CD14-positive monocyte (primary cell): ENCODE measurements around the gene PLCH1. TPM values are rescaled to one million over a fixed set of nuclear protein-coding genes. Genes with fewer than 3 reads are reported as not detected.

Experiments
- DNase-seq, 3 donors: peaks; one replicate each; pipeline ENCODE4 v3.0.0-alpha.2; 2011 to 2022
- H2AFZ ChIP-seq: 2 replicates; pipeline ENCODE4 v1.6.0; 2012; ENCODE audit warnings: mild to moderate bottlenecking, low read depth, low read length, inconsistent platforms; ENCODE audit not compliant: insufficient read depth, poor library complexity, severe bottlenecking
- H3K27ac ChIP-seq, 2 donors: 1 replicate in 1 of 2; 2 replicates in 1 of 2; pipeline ENCODE4 v1.5.1; 2012 to 2013; ENCODE audit warnings: low read length in 2 of 2, control low read depth in 1 of 2, inconsistent platforms in 1 of 2, low read depth in 1 of 2, mild to moderate bottlenecking in 1 of 2
- H3K27me3 ChIP-seq, 2 donors: one replicate each; pipeline versions ENCODE4 v1.6.0 to v1.6.1; 2011 to 2013; ENCODE audit warnings: low read length in 2 of 2; ENCODE audit not compliant: control insufficient read depth in 2 of 2, insufficient read depth in 2 of 2
- H3K36me3 ChIP-seq, 2 donors: replicated peaks in 1 of 2; 1 replicate in 1 of 2; 2 replicates in 1 of 2; pipeline versions ENCODE4 v1.5.1 to v1.6.1; 2012 to 2013; ENCODE audit warnings: low read length in 2 of 2, control low read depth in 1 of 2, inconsistent platforms in 1 of 2, mild to moderate bottlenecking in 1 of 2; ENCODE audit not compliant: insufficient read depth in 2 of 2, control insufficient read depth in 1 of 2
- H3K4me1 ChIP-seq, 2 donors: 1 replicate in 1 of 2; 2 replicates in 1 of 2; pipeline versions ENCODE4 v1.5.1 to v1.6.1; 2012 to 2013; ENCODE audit warnings: low read length in 2 of 2, control low read depth in 1 of 2, inconsistent platforms in 1 of 2, mild to moderate bottlenecking in 1 of 2, moderate library complexity in 1 of 2; ENCODE audit not compliant: insufficient read depth in 2 of 2, control insufficient read depth in 1 of 2
- H3K4me2 ChIP-seq: replicated peaks from 2 replicates; pipeline ENCODE3; 2012; ENCODE audit warnings: low read length, moderate library complexity, mild to moderate bottlenecking; ENCODE audit not compliant: poor library complexity, severe bottlenecking; ENCODE audit errors: extremely low read depth
- H3K4me3 ChIP-seq, 3 experiments: fragments of 200-600 bp in 1 of 3; sonication (generic) in 1 of 3; replicated peaks in 1 of 3; 1 replicate in 2 of 3; 2 replicates in 1 of 3; pipeline ENCODE4 v1.5.1; 2011 to 2013; ENCODE audit warnings: low read length in 3 of 3, mild to moderate bottlenecking in 3 of 3, control low read depth in 2 of 3, low read depth in 2 of 3, inconsistent platforms in 1 of 3, moderate library complexity in 1 of 3
- H3K79me2 ChIP-seq: 2 replicates; pipeline ENCODE4 v1.6.0; 2012; ENCODE audit warnings: mild to moderate bottlenecking, control low read depth, inconsistent platforms, low read length, moderate library complexity; ENCODE audit not compliant: insufficient read depth
- H3K9ac ChIP-seq: 2 replicates; pipeline ENCODE4 v1.6.0; 2017; ENCODE audit warnings: low read length, mild to moderate bottlenecking; ENCODE audit not compliant: insufficient read depth, poor library complexity, severe bottlenecking
- H3K9me3 ChIP-seq, 2 donors: replicated peaks in 1 of 2; 1 replicate in 1 of 2; 2 replicates in 1 of 2; pipeline versions ENCODE4 v1.5.1 to v1.6.1; 2012 to 2013; ENCODE audit warnings: low read length in 2 of 2, control low read depth in 1 of 2; ENCODE audit not compliant: control insufficient read depth in 1 of 2, insufficient read depth in 1 of 2
- H4K20me1 ChIP-seq: 2 replicates; pipeline ENCODE4 v1.6.0; 2012; ENCODE audit warnings: mild to moderate bottlenecking, low read length, control low read depth, moderate library complexity; ENCODE audit not compliant: insufficient read depth
- H3K27ac Mint-ChIP-seq, 7 donors: one replicate each; pipeline ENCODE4 v1.8.0; 2020; ENCODE audit warnings: mild to moderate bottlenecking in 7 of 7, mixed read lengths in 7 of 7, moderate library complexity in 6 of 7, inconsistent platforms in 2 of 7
- H3K27me3 Mint-ChIP-seq, 3 donors: one replicate each; pipeline ENCODE4 v1.8.0; 2021 to 2022; ENCODE audit warnings: low read depth in 3 of 3, mild to moderate bottlenecking in 3 of 3, mixed read lengths in 3 of 3, moderate library complexity in 3 of 3, inconsistent platforms in 1 of 3
- H3K36me3 Mint-ChIP-seq, 2 donors: one replicate each; pipeline ENCODE4 v1.8.0; 2020; ENCODE audit warnings: mixed read lengths in 2 of 2, inconsistent platforms in 1 of 2, mild to moderate bottlenecking in 1 of 2
- H3K4me1 Mint-ChIP-seq: one replicate; pipeline ENCODE4 v1.8.0; 2020; ENCODE audit warnings: mild to moderate bottlenecking, mixed read lengths
- H3K4me3 Mint-ChIP-seq, 2 donors: one replicate each; pipeline ENCODE4 v1.8.0; 2020; ENCODE audit warnings: mild to moderate bottlenecking in 2 of 2, mixed read lengths in 2 of 2, moderate library complexity in 1 of 2
- H3K9me3 Mint-ChIP-seq, 7 donors: one replicate each; pipeline ENCODE4 v1.8.0; 2020 to 2022; ENCODE audit warnings: mixed read lengths in 7 of 7, mild to moderate bottlenecking in 6 of 7, moderate library complexity in 6 of 7, inconsistent platforms in 2 of 7
- WGBS: methylation state at CpG from one replicate; pipeline ENCODE4 v1.1.5; 2013; ENCODE audit warnings: missing lambda C conversion rate; ENCODE audit not compliant: insufficient coverage; 5-methylcytosine and 5-hydroxymethylcytosine counted together
- intact Hi-C, 2 donors: fragments of 100-400 bp; cut with micrococcal nuclease; formaldehyde crosslinking; loops; one replicate each; pipeline versions ENCODE4 v1.15.0 to v1.15.1; 2023
- polyA plus RNA-seq, 3 donors: library from polyadenylated mRNA; depleted of rRNA in 1 of 3; unstranded in 2 of 3; stranded (reverse) in 1 of 3; fragments of 300-500 nt in 2 of 3; fragments of >200 nt in 1 of 3; fragmentation: Illumina TruSeq in 2 of 3; gene quantifications; 1 replicate in 2 of 3; 2 replicates in 1 of 3; pipeline ENCODE4 v1.2.3, GENCODE V29; 2012 to 2021
- TF ChIP-seq, protein P1 (sequence below): fragments of 200-600 bp; IDR thresholded peaks from one replicate; pipeline ENCODE4 v1.8.0; 2022; ENCODE audit warnings: antibody characterized with exemption, mild to moderate bottlenecking

The PLCH1 gene
- polyA plus RNA-seq, 3 donors, result not detected

DNA sequence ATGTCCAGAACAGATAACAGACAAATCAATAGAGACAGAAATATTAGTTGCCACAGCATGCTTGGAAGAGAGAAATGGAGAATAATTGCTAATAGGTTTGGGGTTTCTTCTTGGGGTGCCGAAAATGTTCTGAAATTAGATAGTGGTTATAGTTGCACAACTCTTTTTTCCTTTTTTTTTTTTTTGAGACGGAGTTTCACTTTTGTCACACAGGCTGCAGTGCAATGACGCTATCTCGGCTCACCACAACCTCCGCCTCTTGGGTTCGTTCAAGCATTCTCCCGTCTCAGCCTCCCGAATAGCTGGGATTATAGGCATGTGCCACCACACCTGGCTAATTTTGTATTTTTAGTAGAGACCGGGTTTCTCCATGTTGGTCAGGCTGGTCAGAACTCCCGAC lies 163.3 kb downstream of the PLCH1 start:
- Histone ChIP-seq H3K27ac (no peak overlapping the region), H3K79me2 (no peaks in the 10 kb centered on the region), H3K36me3 (no peaks in the 10 kb centered on the region), H3K27me3 (no peaks in the 10 kb centered on the region), H3K4me2 (peak overlapping the region; percentile 54), H4K20me1 (no peaks in the 10 kb centered on the region), H2AFZ (peak overlapping the region; percentile 27), H3K4me3 (peak overlapping the region in 2 of 3 experiments; percentile 9 to 53), H3K9me3 (no peaks in the 10 kb centered on the region), H3K4me1 (peaks cover 0 to 5% of the 10 kb centered on the region in 2 donors), H3K9ac (no peak overlapping the region)
- 7% methylated on average over 3 of the region's 10 CpGs for WGBS
- TF ChIP-seq, protein P1, sequence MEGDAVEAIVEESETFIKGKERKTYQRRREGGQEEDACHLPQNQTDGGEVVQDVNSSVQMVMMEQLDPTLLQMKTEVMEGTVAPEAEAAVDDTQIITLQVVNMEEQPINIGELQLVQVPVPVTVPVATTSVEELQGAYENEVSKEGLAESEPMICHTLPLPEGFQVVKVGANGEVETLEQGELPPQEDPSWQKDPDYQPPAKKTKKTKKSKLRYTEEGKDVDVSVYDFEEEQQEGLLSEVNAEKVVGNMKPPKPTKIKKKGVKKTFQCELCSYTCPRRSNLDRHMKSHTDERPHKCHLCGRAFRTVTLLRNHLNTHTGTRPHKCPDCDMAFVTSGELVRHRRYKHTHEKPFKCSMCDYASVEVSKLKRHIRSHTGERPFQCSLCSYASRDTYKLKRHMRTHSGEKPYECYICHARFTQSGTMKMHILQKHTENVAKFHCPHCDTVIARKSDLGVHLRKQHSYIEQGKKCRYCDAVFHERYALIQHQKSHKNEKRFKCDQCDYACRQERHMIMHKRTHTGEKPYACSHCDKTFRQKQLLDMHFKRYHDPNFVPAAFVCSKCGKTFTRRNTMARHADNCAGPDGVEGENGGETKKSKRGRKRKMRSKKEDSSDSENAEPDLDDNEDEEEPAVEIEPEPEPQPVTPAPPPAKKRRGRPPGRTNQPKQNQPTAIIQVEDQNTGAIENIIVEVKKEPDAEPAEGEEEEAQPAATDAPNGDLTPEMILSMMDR, result no peak
- Mint-ChIP-seq H3K9me3 (no peaks in the 10 kb centered on the region), H3K4me3 (peak overlapping the region; percentile 72 to 87), H3K27me3 (peaks cover 0 to 3% (median 2%) of the 10 kb centered on the region in 3 donors), H3K27ac (peak overlapping the region in 2 of 7 donors; percentile 3 to 78), H3K36me3 (no peaks in the 10 kb centered on the region), H3K4me1 (peaks cover 7% of the 10 kb centered on the region)
- intact Hi-C loops, result no loop called here
- DNase-seq, result peak; percentile 3 to 20 (median 13)

DNA sequence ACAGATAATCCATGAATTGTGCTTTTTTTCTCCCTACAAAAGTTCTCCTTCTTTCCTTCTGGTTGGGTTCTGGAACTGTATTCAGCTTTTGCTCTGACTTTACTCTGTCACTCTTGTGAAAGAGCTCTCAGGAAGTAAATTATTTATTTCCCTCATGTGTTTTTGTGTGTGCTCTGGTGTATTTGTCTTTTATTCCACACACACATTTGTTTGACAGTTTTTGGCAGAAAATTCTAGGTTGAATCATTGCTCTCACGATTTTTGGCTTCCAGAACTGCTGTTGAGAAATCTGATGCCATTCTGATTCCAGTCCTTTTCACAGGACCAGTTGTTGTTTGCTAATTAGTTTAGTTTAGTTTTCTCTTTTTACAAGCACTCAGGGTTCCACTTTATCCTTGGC lies 172.8 kb downstream of the PLCH1 start:
- H3K4me1 Mint-ChIP-seq, result peaks cover 3% of the 10 kb centered on the region
- H2AFZ ChIP-seq, result no peak overlapping the region

More for the DNA sequence above, 172.8 kb downstream of the PLCH1 start:
- Mint-ChIP-seq H3K9me3 (peaks cover 0 to 6% (median 0%) of the 10 kb centered on the region in 7 donors), H3K36me3 (no peaks in the 10 kb centered on the region), H3K27me3 (peaks cover 2 to 3% (median 3%) of the 10 kb centered on the region in 3 donors), H3K4me3 (no peak overlapping the region), H3K27ac (no peak overlapping the region)
- H3K4me2 ChIP-seq, result no peak overlapping the region
- no CpG with 5 or more reads among the region's 1 CpG for WGBS
- no peak overlapping the region for H3K4me3 ChIP-seq
- no peaks in the 10 kb centered on the region for H3K27me3 ChIP-seq
- TF ChIP-seq, protein P1, result no peak
- H4K20me1 ChIP-seq, result no peaks in the 10 kb centered on the region
- H3K9ac ChIP-seq, result no peak overlapping the region
- no peak for DNase-seq
- no peaks in the 10 kb centered on the region for H3K4me1 ChIP-seq
- no peaks in the 10 kb centered on the region for H3K36me3 ChIP-seq
- H3K79me2 ChIP-seq, result no peaks in the 10 kb centered on the region
- intact Hi-C loops, result no loop called here
- H3K27ac ChIP-seq, result no peak overlapping the region
- no peaks in the 10 kb centered on the region for H3K9me3 ChIP-seq
